ENCODE data around the gene ASIC2. TPM values are rescaled to one million over a fixed set of nuclear protein-coding genes. Genes with fewer than 3 reads are reported as not detected.
A peak's percentile ranks its signal among the peaks of the same experiment; 100 is the strongest.

ASIC2 gene
- total and polyA plus RNA-seq, 2 donors (not counting 3 experiments of a cell fraction or from before 2014, with no cell fraction given) = not detected

GRCh38 chr17:33209671-33210070, 83.4 kb downstream of the ASIC2 start:
- H4K20me1 ChIP-seq (replicated peaks; ENCODE audit: control insufficient read depth, extremely low read depth, insufficient read depth, low read length) = no peaks in the 10 kb centered on the region
- H3K4me3 ChIP-seq (replicated peaks in 1 of 3; ENCODE audit: insufficient read depth in 1 of 3, low read depth in 1 of 3, low read length in 3 of 3) = no peak overlapping the region
- no peak for FAIRE-seq
- intact Hi-C loops (cut with micrococcal nuclease) = no loop called here
- no peaks in the 10 kb centered on the region for H3K27me3 ChIP-seq (ENCODE audit: control insufficient read depth in 2 of 2, insufficient read depth in 2 of 2, low read length in 2 of 2)
- H3K79me2 ChIP-seq (ENCODE audit: control insufficient read depth, insufficient read depth, low read length) = no peaks in the 10 kb centered on the region
- ChIA-PET POLR2A (no interaction called here), CTCF (no interaction called here)
- dilution Hi-C loops (cut with MboI; ENCODE audit: extremely low pct_ligation_motif_present, low sequenced_read_pairs) = no loop called here
- H3K9me1 ChIP-seq (replicated peaks; ENCODE audit: control insufficient read depth, extremely low read depth, insufficient read depth, low read length) = no peaks in the 10 kb centered on the region
- no peak for TF ChIP-seq MYC (IDR thresholded peaks at IDR 0.05; ENCODE audit: low read depth, low read length)
- TF ChIP-seq POLR2AphosphoS5 (IDR thresholded peaks at IDR 0.05; ENCODE audit: insufficient read depth, low read depth, low read length) = no peak
- TF ChIP-seq EZH2 (IDR thresholded peaks at IDR 0.05; ENCODE audit: borderline replicate concordance, low read depth, low read length, severe bottlenecking) = no peak
- no peak for TF ChIP-seq FOS (IDR thresholded peaks at IDR 0.05; ENCODE audit: borderline replicate concordance, insufficient read depth, low read length)
- no peak for TF ChIP-seq POLR2A (IDR thresholded peaks at IDR 0.05; ENCODE audit: low read depth, low read length)
- no peak for TF ChIP-seq MAX (IDR thresholded peaks at IDR 0.05; ENCODE audit: insufficient read depth, insufficient read length)
- TF ChIP-seq CTCF (IDR thresholded peaks at IDR 0.05; ENCODE audit: extremely low read depth in 1 of 2, insufficient read depth in 1 of 2, low read depth in 1 of 2, low read length in 2 of 2) = no peak
- TF ChIP-seq JUN (IDR thresholded peaks at IDR 0.05; ENCODE audit: borderline replicate concordance, insufficient read depth, insufficient read length, low read depth) = no peak
- TF ChIP-seq GATA2 (IDR thresholded peaks at IDR 0.05; ENCODE audit: insufficient read depth, insufficient read length, low read depth, low read length) = no peak
- H3K9ac ChIP-seq (replicated peaks; ENCODE audit: extremely low read depth, insufficient read depth, low read length) = no peak overlapping the region
- peak; percentile 10 for DNase-seq (ENCODE audit: low read depth, low spot score)
- H3K9me3 ChIP-seq (replicated peaks; ENCODE audit: control insufficient read depth, insufficient read depth, low read length) = no peaks in the 10 kb centered on the region
- H3K4me2 ChIP-seq (ENCODE audit: insufficient read depth, low read length) = no peak overlapping the region
- no TSS peak for BruUV-seq (replicated peaks)
- no peak overlapping the region for H2AFZ ChIP-seq (ENCODE audit: low read depth, low read length)
- H3K4me1 ChIP-seq (ENCODE audit: control insufficient read depth, extremely low read depth, insufficient read depth, low read length) = no peaks in the 10 kb centered on the region
- no peak overlapping the region for H3K27ac ChIP-seq (ENCODE audit: insufficient read depth, low read depth, low read length)
- no peaks in the 10 kb centered on the region for H3K36me3 ChIP-seq (ENCODE audit: control insufficient read depth in 2 of 2, extremely low read depth in 1 of 2, insufficient read depth in 2 of 2, low read length in 2 of 2)

Data from endothelial cell of umbilical vein (primary cell).